ENCODE results near the gene RAPH1.
A peak's percentile ranks its signal among the peaks of the same experiment; 100 is the strongest.

RAPH1 gene

DNA sequence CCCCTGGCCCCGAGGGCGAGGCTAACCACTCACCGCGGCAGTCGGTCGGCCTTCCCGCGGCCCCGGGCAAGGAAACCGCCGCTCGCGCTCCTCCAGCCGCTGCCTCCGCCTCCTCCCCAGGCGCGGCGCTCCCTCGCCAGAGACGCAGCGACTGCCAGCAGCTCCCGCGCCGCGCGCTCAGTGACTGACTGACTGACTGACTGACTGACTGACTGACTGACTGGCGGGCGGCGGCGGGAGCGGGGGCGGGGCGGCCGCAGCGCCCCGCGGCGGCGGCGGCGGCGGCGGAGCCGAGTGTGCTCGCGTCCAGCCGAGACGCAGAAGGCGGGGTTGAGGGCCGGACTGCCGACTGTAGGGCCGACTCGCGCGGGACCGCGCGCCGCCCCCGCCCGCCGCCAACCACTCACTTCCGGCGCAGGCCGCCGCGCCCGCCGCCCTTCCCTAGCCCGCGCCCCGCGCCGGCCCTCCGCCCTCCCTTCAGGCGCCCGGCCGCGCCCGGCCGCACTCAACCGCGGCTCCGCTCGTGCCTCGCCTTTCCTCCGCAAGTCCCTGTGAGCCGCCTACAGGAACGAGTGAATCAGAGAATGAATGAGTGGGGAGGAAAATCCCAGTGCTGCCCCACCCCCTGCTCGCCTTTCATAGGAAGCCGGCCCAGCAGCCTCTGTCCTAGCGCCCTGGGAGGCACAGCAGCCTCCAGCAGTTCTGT is at the start of gene RAPH1:
TSS of gene RAPH1 (minus strand) at position 224 of the 706 bp plus-strand sequence. CDS start 39,948 bp downstream, outside the sequence.
- DNase-seq: peak; percentile 88

- DNase-seq: peak; percentile 60
Measured at GRCh38 chr2:203584784-203585183, 49.7 kb upstream of the RAPH1 start.

- no peak for DNase-seq
Measured at GRCh38 chr2:203583701-203584100, 48.6 kb upstream of the RAPH1 start.

GRCh38 chr2:203583084-203583695 is 48.1 kb upstream of the RAPH1 start:
- DNase-seq: no peak

DNA sequence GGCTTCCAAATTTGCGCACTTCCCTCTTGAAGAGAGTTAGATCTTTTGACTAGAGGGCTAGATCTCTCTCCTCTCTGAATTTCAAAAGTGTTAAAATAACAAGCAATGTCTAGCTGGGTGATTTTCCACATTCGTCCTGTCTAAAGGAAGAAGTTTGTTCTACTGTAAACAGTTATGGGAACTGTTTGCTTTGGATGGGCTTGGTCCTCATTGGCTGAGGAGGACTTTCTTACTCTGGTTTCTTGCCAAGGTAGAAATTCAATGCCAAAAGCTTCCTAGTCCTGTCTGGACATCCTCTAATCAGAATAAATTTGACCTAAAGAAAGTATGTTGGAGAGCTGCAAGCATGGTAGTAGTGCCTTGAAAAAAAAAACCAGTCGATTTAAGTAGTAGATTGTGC is 47.4 kb upstream of the RAPH1 start:
- DNase-seq: no peak

GRCh38 chr2:203580844-203581243 is 45.7 kb upstream of the RAPH1 start:
- DNase-seq: no peak

- DNase-seq: no peak
Measured at GRCh38 chr2:203579730-203580129, 44.6 kb upstream of the RAPH1 start.

- DNase-seq: peak; percentile 89
Measured at GRCh38 chr2:203578759-203579643, 43.9 kb upstream of the RAPH1 start.

GRCh38 chr2:203574824-203575223 is 39.7 kb upstream of the RAPH1 start:
- DNase-seq: no peak

DNA sequence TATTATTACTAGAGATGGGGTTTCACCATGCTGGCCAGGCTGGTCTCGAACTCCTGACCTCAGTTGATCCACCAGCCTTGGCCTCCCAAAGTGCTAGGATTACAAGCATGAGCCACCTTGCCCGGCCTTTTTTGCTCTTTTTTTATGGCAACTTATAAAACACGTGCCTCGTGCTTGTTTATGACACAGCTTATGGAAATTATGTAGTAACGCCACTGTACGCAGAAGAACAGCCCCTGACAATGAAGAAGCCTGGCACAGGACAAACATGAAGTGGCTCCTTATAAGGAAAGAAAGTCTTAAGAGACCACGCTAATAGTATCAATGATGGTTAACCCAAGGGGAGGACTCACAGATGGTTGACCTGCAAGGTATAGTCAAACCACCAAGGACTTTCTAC is 37.2 kb upstream of the RAPH1 start:
- no peak for DNase-seq

DNA sequence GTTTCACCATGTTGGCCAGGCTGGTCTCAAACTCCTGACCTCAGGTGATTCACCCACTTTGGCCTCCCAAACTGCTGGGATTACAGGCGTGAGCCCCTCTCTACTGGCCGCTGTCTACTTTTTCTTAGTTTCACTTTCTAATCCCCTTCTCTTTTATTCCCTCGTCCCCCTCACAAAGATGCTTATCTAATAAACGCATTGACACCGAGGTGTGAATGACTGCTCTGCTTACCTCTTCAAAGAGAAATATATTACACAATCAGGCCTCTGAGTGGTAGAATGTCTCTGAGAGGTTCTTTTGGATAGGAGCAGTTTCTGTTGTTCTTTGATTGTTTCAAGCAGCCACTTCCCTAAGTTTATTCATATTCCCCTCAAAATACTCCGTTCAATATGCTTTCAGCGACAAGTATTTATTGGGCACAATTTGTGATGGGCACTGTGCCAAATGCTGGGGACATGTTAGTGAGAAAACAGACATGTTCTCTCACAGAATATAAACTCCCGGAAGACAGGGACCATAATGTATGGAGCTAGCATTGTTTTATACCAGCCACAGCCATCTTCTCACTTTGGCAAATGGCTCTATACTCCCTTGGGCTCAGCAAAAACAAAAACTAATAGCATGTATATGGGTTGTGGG is 34.7 kb upstream of the RAPH1 start:
- no peak for DNase-seq

DNA sequence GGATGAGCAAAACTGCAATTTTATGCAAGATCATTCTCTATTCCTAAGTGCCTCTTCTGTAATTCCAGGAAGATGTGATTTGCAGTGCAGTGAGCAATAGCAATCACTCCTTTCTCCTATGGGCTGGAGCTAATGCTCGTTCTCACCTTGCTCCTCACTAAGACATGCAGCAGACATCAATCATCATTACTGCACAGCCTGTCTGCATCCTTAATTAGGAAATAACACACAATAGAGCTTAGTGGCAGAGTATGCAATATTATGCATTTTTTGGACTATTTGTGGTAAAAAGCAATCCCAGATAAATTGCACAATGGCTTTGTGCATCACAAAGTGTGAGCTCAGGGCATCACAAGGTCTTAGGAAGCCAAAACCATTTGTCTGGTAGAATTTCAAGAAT is 32.6 kb upstream of the RAPH1 start:
- DNase-seq: no peak

GRCh38 chr2:203566161-203566560 is 31.1 kb upstream of the RAPH1 start:
- DNase-seq: no peak

DNA sequence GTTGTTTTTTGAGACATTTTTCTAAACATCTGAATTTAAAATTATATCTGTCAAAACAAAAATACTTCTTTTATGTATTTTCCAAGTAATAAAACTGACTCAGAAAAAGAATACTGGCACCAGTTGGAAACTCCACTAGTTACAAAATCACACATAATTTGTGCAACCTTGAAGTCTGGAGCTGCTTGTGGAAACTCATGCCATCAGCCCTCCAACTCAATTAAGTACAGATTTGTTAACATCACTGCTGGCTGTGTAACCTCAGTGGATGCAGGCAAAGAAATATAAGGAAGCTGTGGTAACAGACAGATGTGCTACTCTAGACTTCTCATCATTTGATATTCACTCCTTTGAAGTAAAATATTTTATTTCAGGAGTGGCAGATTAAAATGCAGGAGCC is 30.0 kb upstream of the RAPH1 start:
- no peak for DNase-seq

DNA sequence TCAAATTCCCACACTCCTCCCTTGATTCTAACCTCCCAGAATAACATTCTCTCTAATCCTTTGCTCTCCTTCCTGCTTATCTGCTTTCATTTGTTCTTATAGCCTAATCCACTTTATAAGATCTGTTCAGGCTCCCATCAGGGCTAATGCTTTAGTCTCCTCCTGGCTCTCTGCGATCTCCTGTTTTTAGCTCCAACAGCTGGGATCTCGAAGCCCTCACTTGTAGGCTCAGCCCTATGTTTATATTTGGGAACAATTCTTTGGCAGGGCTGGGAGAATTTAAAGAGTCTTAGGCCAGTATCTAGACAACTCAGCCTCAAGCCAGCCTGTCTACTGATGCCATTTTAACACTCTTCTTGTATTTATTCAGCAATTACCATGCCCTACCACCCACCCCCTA is 27.2 kb upstream of the RAPH1 start:
- DNase-seq: no peak

- DNase-seq: no peak
Measured at GRCh38 chr2:203559641-203560040, 24.5 kb upstream of the RAPH1 start.

DNA sequence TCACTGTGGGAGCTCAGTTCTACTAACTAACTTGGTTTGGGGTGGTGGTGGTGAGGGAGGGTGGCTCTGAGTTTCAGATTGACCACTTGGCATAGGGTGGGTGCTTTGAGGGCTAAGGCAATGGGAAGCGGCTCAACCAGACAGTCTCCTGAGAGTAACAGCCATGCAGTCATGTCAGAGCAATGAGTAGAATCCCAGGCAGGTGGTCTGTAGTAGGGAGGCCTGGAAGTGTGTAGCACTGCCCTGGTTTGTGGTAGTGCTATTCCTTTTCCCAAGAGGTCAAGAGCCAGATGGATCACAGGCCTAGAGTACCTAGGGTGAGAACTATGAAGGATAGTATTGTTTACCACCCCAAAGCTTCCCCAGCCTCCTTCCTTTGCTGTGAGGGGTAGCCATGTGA is 18.7 kb upstream of the RAPH1 start:
- no peak for DNase-seq

GRCh38 chr2:203551778-203552177 is 16.7 kb upstream of the RAPH1 start:
- no peak for DNase-seq

DNA sequence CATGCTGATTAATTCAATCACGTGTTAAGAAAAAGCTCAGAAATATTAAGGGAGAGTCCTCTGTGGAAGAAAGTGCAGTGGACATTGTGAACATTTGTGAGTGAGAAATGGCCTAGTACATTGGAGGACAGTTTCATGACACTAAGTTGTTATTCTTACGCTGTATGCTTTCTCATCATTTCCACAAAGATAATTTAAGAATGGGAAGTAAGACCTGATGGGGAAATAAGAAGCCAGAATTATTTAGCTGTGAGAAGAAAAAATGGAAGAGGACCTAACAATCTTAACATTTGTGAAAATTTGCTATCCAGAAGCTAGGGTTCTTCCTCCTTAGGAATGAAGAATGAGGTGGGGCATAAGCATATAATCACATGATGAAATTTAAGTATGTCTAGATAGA is 15.2 kb upstream of the RAPH1 start:
- DNase-seq: no peak

DNA sequence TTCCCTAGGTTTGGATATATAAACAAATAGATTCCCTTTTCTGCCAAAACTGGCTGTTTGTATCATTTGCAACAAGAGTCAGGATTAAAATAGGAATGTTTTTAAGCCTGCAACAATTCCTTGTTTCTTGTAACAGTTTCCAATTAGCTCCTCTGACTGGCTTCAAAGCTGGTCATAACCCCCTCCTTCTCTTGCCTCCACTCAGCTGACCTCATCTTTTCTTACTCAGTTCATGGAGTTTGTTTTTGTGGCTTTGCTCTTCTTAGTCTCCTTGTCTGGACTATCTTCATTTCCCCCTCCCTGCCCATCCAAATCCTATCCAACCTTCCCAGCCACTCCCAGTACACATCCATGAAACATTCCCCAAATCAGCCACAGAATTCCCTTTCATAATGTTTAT is 14.3 kb upstream of the RAPH1 start:
- DNase-seq: no peak

GRCh38 chr2:203548887-203549286 is 13.8 kb upstream of the RAPH1 start:
- no peak for DNase-seq

GRCh38 chr2:203547356-203547755 is 12.3 kb upstream of the RAPH1 start:
- DNase-seq: no peak

DNA sequence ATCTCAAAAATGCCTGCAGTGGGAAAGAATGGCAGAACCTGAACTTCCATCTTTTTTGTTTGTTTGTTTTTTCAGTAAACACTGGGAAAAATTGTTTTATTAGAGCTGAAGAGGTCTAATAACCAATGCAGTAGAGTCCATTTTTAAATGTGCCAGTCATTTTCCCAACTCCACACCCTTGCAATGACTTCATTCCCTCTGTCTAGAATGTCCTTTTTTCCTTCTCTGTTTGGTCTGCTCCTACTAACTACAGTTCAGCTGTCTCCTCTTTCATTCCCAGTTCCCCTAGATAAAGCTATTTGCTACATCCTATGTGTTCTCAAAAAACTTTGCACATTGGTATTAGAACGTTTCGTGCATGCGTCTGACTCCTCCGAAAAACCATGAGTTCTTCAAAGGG is 9.3 kb upstream of the RAPH1 start:
- no peak for DNase-seq

Measured in NCI-H510A (cell line).